Vagina (tissue), 2 donors: Measurements from ENCODE around the gene PCSK6. TPM values are rescaled to one million over a fixed set of nuclear protein-coding genes. Genes with fewer than 3 reads are reported as not detected.

ENCODE experiments used
- DNase-seq, 2 donors: peaks; one replicate each; pipeline ENCODE4 v3.0.0-alpha.2; 2017; ENCODE audit errors: extremely low spot score in 2 of 2
- H3K27ac ChIP-seq: fragments of 200-600 bp; sonication (generic); one replicate; pipeline ENCODE4 v1.5.1; 2019
- H3K27me3 ChIP-seq: fragments of 200-600 bp; sonication (generic); one replicate; pipeline ENCODE4 v1.5.1; 2019
- H3K36me3 ChIP-seq, 2 donors: fragments of 200-600 bp; sonication (generic); one replicate each; pipeline ENCODE4 v1.5.1; 2017 to 2019
- H3K4me1 ChIP-seq: fragments of 200-600 bp; sonication (generic); one replicate; pipeline ENCODE4 v1.5.1; 2019
- H3K4me3 ChIP-seq, 2 donors: fragments of 200-600 bp; sonication (generic); 1 replicate in 1 of 2; 2 replicates in 1 of 2; pipeline ENCODE4 v1.5.1; 2016 to 2019
- H3K9me3 ChIP-seq: fragments of 200-600 bp; sonication (generic); one replicate; pipeline ENCODE4 v1.5.1; 2019
- POLR2A ChIP-seq, 2 donors: fragments of 450-650 bp; IDR thresholded peaks; one replicate each; pipeline ENCODE4 v1.6.1; 2017; ENCODE audit warnings: antibody characterized with exemption in 2 of 2, mild to moderate bottlenecking in 2 of 2, moderate library complexity in 2 of 2
- POLR2AphosphoS5 ChIP-seq, 2 donors: sonication (generic); formaldehyde crosslinking; IDR thresholded peaks; one replicate each; pipeline ENCODE4 v1.9.0; 2017; ENCODE audit warnings: antibody characterized with exemption in 2 of 2, mild to moderate bottlenecking in 2 of 2, low read depth in 1 of 2; ENCODE audit not compliant: insufficient read depth in 1 of 2
- intact Hi-C: fragments of 100-400 bp; cut with DNase I; formaldehyde crosslinking; loops from one replicate; pipeline ENCODE4 v1.15.1; 2023
- total RNA-seq: library from RNA; depleted of rRNA; stranded (reverse); fragments of >200 nt; gene quantifications from one replicate; pipeline ENCODE4 v1.2.3, GENCODE V29; 2016
- TF ChIP-seq, protein P1 (sequence below), 3 experiments: fragments of 450-650 bp in 2 of 3; fragments of 200-600 bp in 1 of 3; sonication (generic) in 1 of 3; IDR thresholded peaks; one replicate each; pipeline ENCODE4 v1.5.1; 2017 to 2019; ENCODE audit warnings: antibody characterized with exemption in 3 of 3, mild to moderate bottlenecking in 2 of 3, moderate library complexity in 2 of 3

The PCSK6 gene
- total RNA-seq, 1 donor from 2014 or later: 7.4 TPM

GRCh38 chr15:101276501-101277037, 212.9 kb downstream of the PCSK6 start:
- Histone ChIP-seq H3K9me3 (no peaks in the 10 kb centered on the region), H3K27me3 (no peaks in the 10 kb centered on the region), H3K36me3 (peaks cover 2 to 45% of the 10 kb centered on the region in 2 donors), H3K27ac (peak overlapping the region; percentile 82), H3K4me1 (peaks cover 19% of the 10 kb centered on the region), H3K4me3 (peak overlapping the region; percentile 87 to 94)
- TF ChIP-seq, protein P1, sequence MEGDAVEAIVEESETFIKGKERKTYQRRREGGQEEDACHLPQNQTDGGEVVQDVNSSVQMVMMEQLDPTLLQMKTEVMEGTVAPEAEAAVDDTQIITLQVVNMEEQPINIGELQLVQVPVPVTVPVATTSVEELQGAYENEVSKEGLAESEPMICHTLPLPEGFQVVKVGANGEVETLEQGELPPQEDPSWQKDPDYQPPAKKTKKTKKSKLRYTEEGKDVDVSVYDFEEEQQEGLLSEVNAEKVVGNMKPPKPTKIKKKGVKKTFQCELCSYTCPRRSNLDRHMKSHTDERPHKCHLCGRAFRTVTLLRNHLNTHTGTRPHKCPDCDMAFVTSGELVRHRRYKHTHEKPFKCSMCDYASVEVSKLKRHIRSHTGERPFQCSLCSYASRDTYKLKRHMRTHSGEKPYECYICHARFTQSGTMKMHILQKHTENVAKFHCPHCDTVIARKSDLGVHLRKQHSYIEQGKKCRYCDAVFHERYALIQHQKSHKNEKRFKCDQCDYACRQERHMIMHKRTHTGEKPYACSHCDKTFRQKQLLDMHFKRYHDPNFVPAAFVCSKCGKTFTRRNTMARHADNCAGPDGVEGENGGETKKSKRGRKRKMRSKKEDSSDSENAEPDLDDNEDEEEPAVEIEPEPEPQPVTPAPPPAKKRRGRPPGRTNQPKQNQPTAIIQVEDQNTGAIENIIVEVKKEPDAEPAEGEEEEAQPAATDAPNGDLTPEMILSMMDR (IDR thresholded peaks at IDR 0.05): peak in 1 of 3 experiments; percentile 14
- no peak for TF ChIP-seq POLR2A (IDR thresholded peaks at IDR 0.05)
- intact Hi-C loops: no loop called here
- DNase-seq: no peak

DNA sequence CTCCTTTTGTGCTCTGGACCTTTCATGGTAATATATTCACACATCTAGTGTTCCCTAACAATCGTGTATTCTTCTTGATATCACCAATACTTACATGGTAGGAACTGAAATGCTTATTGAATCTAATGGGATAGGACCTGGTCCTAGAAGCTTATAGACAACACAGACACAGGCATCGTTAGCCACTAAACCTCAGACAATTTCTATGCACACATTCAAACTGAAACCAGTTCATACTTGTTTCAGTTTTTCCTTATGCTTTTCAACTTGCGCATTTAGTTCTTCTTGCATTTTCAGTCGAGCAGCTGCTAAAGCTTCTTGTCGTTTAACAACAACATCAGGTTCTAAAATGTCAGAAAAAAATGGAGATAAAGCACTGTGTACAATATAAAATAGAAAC, 214.5 kb downstream of the PCSK6 start:
- Histone ChIP-seq H3K27me3 (no peaks in the 10 kb centered on the region), H3K36me3 (peaks cover 4 to 51% of the 10 kb centered on the region in 2 donors), H3K4me1 (peaks cover 19% of the 10 kb centered on the region), H3K27ac (no peak overlapping the region), H3K9me3 (no peaks in the 10 kb centered on the region), H3K4me3 (no peak overlapping the region)
- no peak for DNase-seq
- intact Hi-C loops: no loop called here
- TF ChIP-seq, protein P1 (IDR thresholded peaks at IDR 0.05): no peak
- TF ChIP-seq POLR2A (IDR thresholded peaks at IDR 0.05) (no peak), POLR2AphosphoS5 (IDR thresholded peaks at IDR 0.05; ENCODE audit: insufficient read depth in 1 of 2, low read depth in 1 of 2) (no peak)

DNA sequence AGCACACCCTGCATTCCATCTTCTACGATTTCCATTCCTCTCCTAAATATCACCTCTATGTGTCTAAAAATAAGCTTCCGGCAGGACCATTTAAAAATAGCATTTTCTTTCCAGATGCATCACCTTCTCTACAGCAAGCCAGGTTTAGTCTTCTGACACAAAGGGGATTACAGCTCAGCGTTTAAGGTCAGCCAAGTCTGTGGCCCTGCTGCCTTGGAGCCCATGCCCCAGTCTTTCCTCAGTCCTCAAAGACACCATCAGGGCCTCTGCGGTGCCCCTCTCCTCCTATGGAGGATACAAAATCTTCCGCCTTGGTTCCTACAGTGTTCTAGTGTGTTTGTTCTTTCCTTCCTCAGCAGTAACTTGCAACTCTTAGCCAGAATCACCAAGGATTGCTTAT, 216.0 kb downstream of the PCSK6 start:
- intact Hi-C loops: no loop called here
- TF ChIP-seq POLR2A (IDR thresholded peaks at IDR 0.05) (no peak), POLR2AphosphoS5 (IDR thresholded peaks at IDR 0.05; ENCODE audit: insufficient read depth in 1 of 2, low read depth in 1 of 2) (no peak)
- TF ChIP-seq, protein P1 (IDR thresholded peaks at IDR 0.05): no peak
- Histone ChIP-seq H3K36me3 (peaks cover 4 to 56% of the 10 kb centered on the region in 2 donors), H3K27ac (no peak overlapping the region), H3K27me3 (no peaks in the 10 kb centered on the region), H3K4me1 (peaks cover 19% of the 10 kb centered on the region), H3K9me3 (no peaks in the 10 kb centered on the region), H3K4me3 (no peak overlapping the region)
- peak in 1 of 2 donors; percentile 34 for DNase-seq

DNA sequence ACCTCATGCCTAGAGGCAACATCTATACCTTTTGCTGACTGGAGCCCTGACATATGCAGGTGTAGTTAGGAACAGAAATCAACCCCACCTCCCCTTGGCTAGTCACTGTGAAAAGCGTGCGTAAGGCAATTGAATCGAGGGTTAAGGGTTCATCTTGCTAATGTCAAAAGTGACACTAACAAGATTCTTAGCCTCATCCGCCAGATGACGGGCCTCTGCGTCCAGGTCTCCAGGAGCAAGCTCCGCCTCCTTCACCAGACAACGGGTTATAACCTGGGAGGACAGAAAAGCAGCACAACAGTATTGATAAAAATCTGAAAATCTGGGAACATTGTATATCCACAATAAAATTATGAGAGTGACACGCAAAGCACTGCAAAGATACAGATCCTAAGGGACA, 216.9 kb downstream of the PCSK6 start:
- H3K27me3 ChIP-seq: no peaks in the 10 kb centered on the region
- peaks cover 4 to 56% of the 10 kb centered on the region in 2 donors for H3K36me3 ChIP-seq
- intact Hi-C loops: no loop called here
- DNase-seq: no peak
- H3K9me3 ChIP-seq: no peaks in the 10 kb centered on the region
- peaks cover 17% of the 10 kb centered on the region for H3K4me1 ChIP-seq
- TF ChIP-seq POLR2A (IDR thresholded peaks at IDR 0.05) (no peak), POLR2AphosphoS5 (IDR thresholded peaks at IDR 0.05; ENCODE audit: insufficient read depth in 1 of 2, low read depth in 1 of 2) (no peak)
- TF ChIP-seq, protein P1 (IDR thresholded peaks at IDR 0.05): no peak
- H3K4me3 ChIP-seq: no peak overlapping the region
- no peak overlapping the region for H3K27ac ChIP-seq

DNA sequence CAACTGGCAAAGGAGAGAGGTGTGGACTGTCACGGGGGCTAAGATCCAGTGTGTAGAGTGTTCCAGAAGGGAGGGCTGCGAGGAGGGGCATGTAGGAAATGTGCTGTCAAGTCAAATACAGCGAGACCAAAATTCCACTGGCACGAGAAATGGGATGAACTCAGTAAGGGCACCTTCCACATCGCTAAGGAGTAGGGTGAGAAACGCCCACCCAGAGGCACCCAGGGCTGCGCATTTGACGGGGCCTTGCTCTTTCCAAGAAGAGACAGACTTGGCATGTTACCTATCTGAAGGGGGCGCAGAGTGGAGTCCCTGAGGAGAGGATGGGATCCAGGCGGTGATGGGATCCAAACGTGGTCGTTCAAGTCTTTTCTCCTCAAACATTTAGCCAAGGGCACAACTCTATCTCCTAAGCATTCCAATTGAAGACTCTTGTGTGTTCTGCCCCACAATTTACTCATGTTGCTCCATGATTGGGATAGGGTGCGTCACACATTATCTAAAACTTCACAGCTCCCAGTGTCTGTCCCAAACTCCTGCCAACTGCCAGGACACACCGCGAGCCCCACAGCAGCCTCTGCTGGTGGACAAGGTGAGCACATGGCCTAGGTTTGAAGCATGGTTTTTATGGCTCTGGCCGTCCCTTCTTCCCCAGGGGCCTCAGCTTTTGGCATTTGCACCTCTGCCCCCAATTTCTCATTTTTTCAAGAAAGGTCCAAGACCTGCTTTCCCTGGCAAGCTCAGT, 219.9 kb downstream of the PCSK6 start:
- DNase-seq: no peak
- H3K4me3 ChIP-seq: no peak overlapping the region
- intact Hi-C loops: no loop called here
- H3K27me3 ChIP-seq: no peaks in the 10 kb centered on the region
- H3K9me3 ChIP-seq: no peaks in the 10 kb centered on the region
- TF ChIP-seq, protein P1 (IDR thresholded peaks at IDR 0.05): no peak
- TF ChIP-seq POLR2AphosphoS5 (IDR thresholded peaks at IDR 0.05; ENCODE audit: insufficient read depth in 1 of 2, low read depth in 1 of 2) (no peak), POLR2A (IDR thresholded peaks at IDR 0.05) (no peak)
- H3K36me3 ChIP-seq: peaks cover 4 to 52% of the 10 kb centered on the region in 2 donors
- no peak overlapping the region for H3K27ac ChIP-seq
- H3K4me1 ChIP-seq: peaks cover 14% of the 10 kb centered on the region
